Vagina (tissue), 2 donors: ENCODE measurements around the gene GNG3. TPM values are rescaled to one million over a fixed set of nuclear protein-coding genes. Genes with fewer than 3 reads are reported as not detected.
"Not testable (repeated sequence)": the region's sequence is repeated elsewhere in the genome, so short reads cannot be mapped to it uniquely, and the experiment has no call there.

Experiments used
- DNase-seq, 2 donors: peaks; one replicate each; pipeline ENCODE4 v3.0.0-alpha.2; 2017; ENCODE audit errors: extremely low spot score in 2 of 2
- H3K27ac ChIP-seq: fragments of 200-600 bp; sonication (generic); one replicate; pipeline ENCODE4 v1.5.1; 2019
- H3K27me3 ChIP-seq: fragments of 200-600 bp; sonication (generic); one replicate; pipeline ENCODE4 v1.5.1; 2019
- H3K36me3 ChIP-seq, 2 donors: fragments of 200-600 bp; sonication (generic); one replicate each; pipeline ENCODE4 v1.5.1; 2017 to 2019
- H3K4me1 ChIP-seq: fragments of 200-600 bp; sonication (generic); one replicate; pipeline ENCODE4 v1.5.1; 2019
- H3K4me3 ChIP-seq, 2 donors: fragments of 200-600 bp; sonication (generic); 1 replicate in 1 of 2; 2 replicates in 1 of 2; pipeline ENCODE4 v1.5.1; 2016 to 2019
- H3K9me3 ChIP-seq: fragments of 200-600 bp; sonication (generic); one replicate; pipeline ENCODE4 v1.5.1; 2019
- POLR2A ChIP-seq, 2 donors: fragments of 450-650 bp; IDR thresholded peaks; one replicate each; pipeline ENCODE4 v1.6.1; 2017; ENCODE audit warnings: antibody characterized with exemption in 2 of 2, mild to moderate bottlenecking in 2 of 2, moderate library complexity in 2 of 2
- POLR2AphosphoS5 ChIP-seq, 2 donors: sonication (generic); formaldehyde crosslinking; IDR thresholded peaks; one replicate each; pipeline ENCODE4 v1.9.0; 2017; ENCODE audit warnings: antibody characterized with exemption in 2 of 2, mild to moderate bottlenecking in 2 of 2, low read depth in 1 of 2; ENCODE audit not compliant: insufficient read depth in 1 of 2
- intact Hi-C: fragments of 100-400 bp; cut with DNase I; formaldehyde crosslinking; loops from one replicate; pipeline ENCODE4 v1.15.1; 2023
- total RNA-seq: library from RNA; depleted of rRNA; stranded (reverse); fragments of >200 nt; gene quantifications from one replicate; pipeline ENCODE4 v1.2.3, GENCODE V29; 2016
- TF ChIP-seq, protein P1 (sequence below), 3 experiments: fragments of 450-650 bp in 2 of 3; fragments of 200-600 bp in 1 of 3; sonication (generic) in 1 of 3; IDR thresholded peaks; one replicate each; pipeline ENCODE4 v1.5.1; 2017 to 2019; ENCODE audit warnings: antibody characterized with exemption in 3 of 3, mild to moderate bottlenecking in 2 of 3, moderate library complexity in 2 of 3

Gene GNG3
- total RNA-seq, 1 donor from 2014 or later, result 2.5 TPM

DNA sequence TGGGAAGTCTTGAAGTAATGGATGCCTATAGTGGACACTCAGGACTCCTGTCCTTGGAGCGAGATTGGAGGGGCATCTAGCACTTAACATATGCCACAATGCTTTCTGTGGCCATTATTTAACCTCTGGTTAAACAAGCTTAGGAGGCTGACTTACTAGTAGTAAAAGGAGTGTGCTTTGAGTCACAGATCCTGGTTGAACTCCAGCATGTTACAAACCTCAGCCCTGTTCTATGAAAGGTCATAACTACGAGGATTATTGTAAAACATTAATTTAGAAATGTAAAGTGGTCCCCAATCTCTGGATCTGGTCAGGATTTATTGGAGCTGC lies 34.3 kb upstream of the GNG3 start:
- Histone ChIP-seq H3K9me3 (no peaks in the 10 kb centered on the region), H3K27me3 (no peaks in the 10 kb centered on the region), H3K4me1 (peaks cover 59% of the 10 kb centered on the region), H3K27ac (no peak overlapping the region), H3K4me3 (no peak overlapping the region), H3K36me3 (peaks cover 0 to 32% of the 10 kb centered on the region in 2 donors)
- DNase-seq, result no peak
- TF ChIP-seq, protein P1, sequence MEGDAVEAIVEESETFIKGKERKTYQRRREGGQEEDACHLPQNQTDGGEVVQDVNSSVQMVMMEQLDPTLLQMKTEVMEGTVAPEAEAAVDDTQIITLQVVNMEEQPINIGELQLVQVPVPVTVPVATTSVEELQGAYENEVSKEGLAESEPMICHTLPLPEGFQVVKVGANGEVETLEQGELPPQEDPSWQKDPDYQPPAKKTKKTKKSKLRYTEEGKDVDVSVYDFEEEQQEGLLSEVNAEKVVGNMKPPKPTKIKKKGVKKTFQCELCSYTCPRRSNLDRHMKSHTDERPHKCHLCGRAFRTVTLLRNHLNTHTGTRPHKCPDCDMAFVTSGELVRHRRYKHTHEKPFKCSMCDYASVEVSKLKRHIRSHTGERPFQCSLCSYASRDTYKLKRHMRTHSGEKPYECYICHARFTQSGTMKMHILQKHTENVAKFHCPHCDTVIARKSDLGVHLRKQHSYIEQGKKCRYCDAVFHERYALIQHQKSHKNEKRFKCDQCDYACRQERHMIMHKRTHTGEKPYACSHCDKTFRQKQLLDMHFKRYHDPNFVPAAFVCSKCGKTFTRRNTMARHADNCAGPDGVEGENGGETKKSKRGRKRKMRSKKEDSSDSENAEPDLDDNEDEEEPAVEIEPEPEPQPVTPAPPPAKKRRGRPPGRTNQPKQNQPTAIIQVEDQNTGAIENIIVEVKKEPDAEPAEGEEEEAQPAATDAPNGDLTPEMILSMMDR (IDR thresholded peaks at IDR 0.05), result no peak
- intact Hi-C loops, result no loop called here

DNA sequence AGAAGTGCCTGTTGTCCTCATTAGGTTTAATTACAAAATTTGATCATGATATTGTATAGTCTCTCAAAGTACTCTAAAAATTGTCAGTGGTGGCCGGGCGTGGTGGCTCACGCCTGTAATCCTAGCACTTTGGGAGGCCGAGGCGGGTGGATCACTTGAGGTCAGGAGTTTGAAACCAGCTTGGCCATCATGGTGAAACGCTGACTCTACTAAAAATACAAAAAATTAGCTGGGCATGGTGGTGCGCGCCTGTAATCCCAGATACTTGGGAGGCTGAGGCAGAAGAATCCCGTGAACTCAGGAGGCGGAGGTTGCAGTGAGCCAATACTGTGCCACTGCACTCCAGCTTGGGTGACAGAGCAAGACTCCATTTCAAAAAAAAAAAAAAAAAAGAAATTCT lies 32.1 kb upstream of the GNG3 start:
- DNase-seq, H3K27me3 ChIP-seq, H3K27ac ChIP-seq, H3K4me3 ChIP-seq, H3K9me3 ChIP-seq, intact Hi-C loops: not testable (repeated sequence)
- peaks cover 63% of the 10 kb centered on the region for H3K4me1 ChIP-seq
- H3K36me3 ChIP-seq, result peaks cover 0 to 32% of the 10 kb centered on the region in 2 donors

DNA sequence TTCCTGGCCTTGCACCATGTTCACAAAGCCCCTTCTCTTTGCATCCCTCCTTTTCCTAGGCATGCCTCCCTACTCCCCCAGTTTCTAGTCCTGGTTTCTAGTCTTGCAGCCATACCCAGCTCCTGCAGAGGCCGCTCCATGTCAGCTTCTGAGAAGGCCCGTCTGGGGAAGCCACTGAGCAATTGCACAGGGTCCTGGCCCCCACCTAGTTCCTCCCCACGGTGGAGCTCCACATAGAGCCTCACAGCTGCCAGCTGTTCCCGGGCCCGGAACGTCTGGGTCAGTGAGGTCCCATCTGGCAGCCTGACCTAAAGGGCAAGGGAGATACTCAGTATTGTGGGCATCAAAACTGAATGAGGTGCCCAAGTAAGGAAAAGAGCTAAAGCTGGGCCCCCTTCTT lies 30.8 kb upstream of the GNG3 start:
- DNase-seq, result no peak
- no peaks in the 10 kb centered on the region for H3K27me3 ChIP-seq
- H3K4me1 ChIP-seq, result peaks cover 56% of the 10 kb centered on the region
- no peak overlapping the region for H3K4me3 ChIP-seq
- no peaks in the 10 kb centered on the region for H3K9me3 ChIP-seq
- intact Hi-C loops, result no loop called here
- no peak overlapping the region for H3K27ac ChIP-seq
- TF ChIP-seq POLR2A (IDR thresholded peaks at IDR 0.05) (no peak), POLR2AphosphoS5 (IDR thresholded peaks at IDR 0.05; ENCODE audit: insufficient read depth in 1 of 2, low read depth in 1 of 2) (no peak)
- TF ChIP-seq, protein P1 (IDR thresholded peaks at IDR 0.05), result no peak
- peaks cover 0 to 32% of the 10 kb centered on the region in 2 donors for H3K36me3 ChIP-seq

DNA sequence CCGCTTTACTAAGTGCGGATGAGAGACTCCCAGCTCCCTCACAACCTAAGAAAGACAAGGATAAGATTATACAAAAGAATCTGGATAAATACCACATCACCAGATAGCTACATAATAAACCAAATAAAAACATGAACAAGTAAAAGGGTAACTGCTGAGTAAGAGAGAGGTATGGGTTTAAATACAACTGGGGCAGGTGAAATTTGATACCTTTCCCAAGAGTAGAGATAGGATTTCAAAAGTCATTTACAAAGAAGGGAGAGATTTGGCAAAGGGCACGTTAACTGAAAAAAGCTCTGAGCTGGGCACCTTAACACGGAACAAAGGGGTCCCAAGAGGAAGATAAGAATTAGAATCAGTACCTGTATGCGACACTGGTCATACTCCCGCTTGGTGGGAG lies 30.3 kb upstream of the GNG3 start:
- TF ChIP-seq POLR2A (IDR thresholded peaks at IDR 0.05), result no peak
- Histone ChIP-seq H3K36me3 (peaks cover 0 to 32% of the 10 kb centered on the region in 2 donors), H3K4me3 (no peak overlapping the region), H3K9me3 (no peaks in the 10 kb centered on the region), H3K27me3 (no peaks in the 10 kb centered on the region), H3K27ac (no peak overlapping the region), H3K4me1 (peaks cover 56% of the 10 kb centered on the region)
- intact Hi-C loops, result no loop called here
- no peak for DNase-seq

DNA sequence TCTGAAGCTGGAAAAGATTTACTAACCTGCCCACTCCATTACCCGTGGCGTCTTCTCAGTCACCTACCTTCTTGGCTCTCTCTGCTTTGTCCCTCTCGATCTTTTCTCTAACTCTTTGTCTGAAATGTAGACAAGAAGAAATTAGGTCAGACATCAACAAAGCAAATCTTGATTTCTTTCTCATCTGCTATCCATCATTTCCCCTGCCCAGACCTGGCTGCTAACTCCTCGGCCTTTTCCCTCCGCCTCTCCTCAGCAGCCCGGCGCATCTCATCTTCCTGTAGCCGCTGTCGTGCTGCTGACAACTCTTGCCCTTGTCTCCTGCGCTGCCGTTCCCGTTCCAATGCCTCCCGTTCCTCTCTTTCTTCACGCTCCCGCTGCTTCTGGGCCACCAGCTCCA lies 29.8 kb upstream of the GNG3 start:
- no peak for DNase-seq
- Histone ChIP-seq H3K27me3 (no peaks in the 10 kb centered on the region), H3K4me3 (peak overlapping the region in 1 of 2 donors; percentile 95), H3K27ac (no peak overlapping the region), H3K36me3 (peaks cover 0 to 32% of the 10 kb centered on the region in 2 donors), H3K9me3 (no peaks in the 10 kb centered on the region), H3K4me1 (peaks cover 50% of the 10 kb centered on the region)
- TF ChIP-seq POLR2AphosphoS5 (IDR thresholded peaks at IDR 0.05; ENCODE audit: insufficient read depth in 1 of 2, low read depth in 1 of 2) (no peak), POLR2A (IDR thresholded peaks at IDR 0.05) (no peak)
- TF ChIP-seq, protein P1 (IDR thresholded peaks at IDR 0.05), result no peak
- intact Hi-C loops, result no loop called here

DNA sequence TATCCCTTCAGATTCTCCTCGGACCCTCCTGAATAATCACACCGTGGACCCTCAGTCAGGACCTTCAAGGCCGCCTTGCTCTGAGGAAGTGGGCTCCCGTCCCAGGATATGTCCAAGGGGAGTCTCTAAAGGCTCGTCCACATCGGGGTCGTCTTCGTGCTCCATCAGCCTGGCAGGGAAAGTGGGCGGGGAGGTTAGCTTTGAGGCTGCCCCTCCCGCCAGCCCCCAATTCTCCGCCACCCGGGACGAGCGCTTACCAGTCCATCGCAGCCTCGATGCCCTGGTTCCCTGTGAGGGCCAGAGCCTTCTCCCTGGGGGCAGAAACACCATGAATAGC lies 29.1 kb upstream of the GNG3 start:
- peaks cover 0 to 32% of the 10 kb centered on the region in 2 donors for H3K36me3 ChIP-seq
- H3K27me3 ChIP-seq, result no peaks in the 10 kb centered on the region
- no peaks in the 10 kb centered on the region for H3K9me3 ChIP-seq
- H3K27ac ChIP-seq, result peak overlapping the region; percentile 86
- no peak for TF ChIP-seq POLR2AphosphoS5 (IDR thresholded peaks at IDR 0.05; ENCODE audit: insufficient read depth in 1 of 2, low read depth in 1 of 2)
- TF ChIP-seq, protein P1 (IDR thresholded peaks at IDR 0.05), result no peak
- peaks cover 43% of the 10 kb centered on the region for H3K4me1 ChIP-seq
- H3K4me3 ChIP-seq, result peak overlapping the region; percentile 95 to 98
- intact Hi-C loops, result no loop called here
- DNase-seq, result no peak
